HCT116 (cell line): Measurements from ENCODE around the gene PGA4. TPM values are rescaled to one million over a fixed set of nuclear protein-coding genes. Genes with fewer than 3 reads are reported as not detected.

Experiments used
- ATAC-seq: fragments of 200-7000 bp; cut with Tn5 transposase; 2 replicates; pipeline ENCODE4 v1.9.1; 2020; ENCODE audit warnings: mild to moderate bottlenecking, moderate library complexity
- BruUV-seq: library from RNA; stranded (reverse); fragments of 400-500 nt; replicated peaks from 2 replicates; lab custom pipeline; 2021; lab: Mats Ljungman, UMichigan
- CTCF ChIA-PET: fragments of 300-600 bp; sonication (Branson Sonifier 250); formaldehyde crosslinking; loops from one replicate; lab custom pipeline; 2021; ENCODE audit warnings: antibody characterized with exemption; lab: Charles Lee
- POLR2A ChIA-PET: fragments of 300-600, 350-600 bp; sonication (Branson Sonifier 250); formaldehyde crosslinking; loops from one replicate; lab custom pipeline; 2021; ENCODE audit warnings: antibody characterized with exemption; lab: Charles Lee
- RAD21 ChIA-PET, 2 experiments: fragments of 300-600 bp; sonication (Branson Sonifier 250); formaldehyde crosslinking; loops; one replicate each; lab custom pipeline; 2023; ENCODE audit warnings: low total read pairs in 2 of 2; ENCODE audit not compliant: uncharacterized antibody in 2 of 2, unreplicated experiment in 2 of 2, low non-redundant PET in 1 of 2; lab: Charles Lee
- DNase-seq: peaks from one replicate; pipeline ENCODE4 v3.0.0-alpha.2; 2010; ENCODE audit warnings: low read depth, low spot score
- H2AFZ ChIP-seq: fragments of 200-600 bp; shearing (Covaris generic), sonication (generic); 2 replicates; pipeline ENCODE4 v1.6.1; 2017; ENCODE audit warnings: low read depth, mixed run types, mixed read lengths, antibody characterized with exemption, low read length; ENCODE audit not compliant: poor library complexity, severe bottlenecking
- H3K27ac ChIP-seq: 2 replicates; pipeline ENCODE4 v1.5.1; 2012; ENCODE audit warnings: low read depth, low read length
- H3K27me3 ChIP-seq: fragments of 200-600 bp; sonication (generic); 2 replicates; pipeline ENCODE4 v1.6.1; 2016; ENCODE audit warnings: mixed run types, low read length, mixed read lengths; ENCODE audit not compliant: insufficient read depth
- H3K36me3 ChIP-seq, 2 experiments: fragments of 200-500 bp in 1 of 2; fragments of 200-600 bp in 1 of 2; sonication (Bioruptor generic) in 1 of 2; sonication (generic) in 1 of 2; 2 replicates each; pipeline versions ENCODE4 v1.5.1 to v1.6.1; 2014 to 2016; ENCODE audit warnings: low read length in 2 of 2, inconsistent platforms in 1 of 2, mixed read lengths in 1 of 2, mixed run types in 1 of 2; ENCODE audit not compliant: insufficient read depth in 2 of 2, control insufficient read depth in 1 of 2
- H3K4me1 ChIP-seq, 2 experiments: fragments of 200-600 bp in 1 of 2; sonication (generic) in 1 of 2; 2 replicates each; pipeline versions ENCODE4 v1.5.1 to v1.6.1; 2012 to 2017; ENCODE audit warnings: low read length in 2 of 2, inconsistent platforms in 1 of 2, mild to moderate bottlenecking in 1 of 2, mixed read lengths in 1 of 2, mixed run types in 1 of 2, moderate library complexity in 1 of 2; ENCODE audit not compliant: insufficient read depth in 2 of 2, control insufficient read depth in 1 of 2
- H3K4me2 ChIP-seq: fragments of 200-600 bp; sonication (generic); 2 replicates; pipeline ENCODE4 v1.6.1; 2017; ENCODE audit warnings: mixed run types, low read length, mixed read lengths
- H3K4me3 ChIP-seq, 2 experiments: fragments of 200-600 bp in 1 of 2; sonication (generic) in 1 of 2; replicated peaks in 1 of 2; 2 replicates each; pipeline ENCODE4 v1.5.1; 2011 to 2016; ENCODE audit warnings: low read length in 2 of 2, control low read depth in 1 of 2, low read depth in 1 of 2, mild to moderate bottlenecking in 1 of 2, mixed read lengths in 1 of 2, mixed run types in 1 of 2
- H3K79me2 ChIP-seq: fragments of 200-600 bp; sonication (generic); 2 replicates; pipeline ENCODE4 v1.6.1; 2017; ENCODE audit warnings: mild to moderate bottlenecking, mixed run types, low read length, moderate library complexity, mixed read lengths; ENCODE audit not compliant: insufficient read depth
- H3K9ac ChIP-seq: fragments of 200-600 bp; sonication (generic); 2 replicates; pipeline ENCODE4 v1.6.1; 2016; ENCODE audit warnings: low read length, mixed read lengths
- H3K9me2 ChIP-seq: fragments of 200-600 bp; sonication (generic), shearing (Covaris generic); 2 replicates; pipeline ENCODE4 v1.6.1; 2017; ENCODE audit warnings: mixed run types, mild to moderate bottlenecking, moderate library complexity; ENCODE audit not compliant: insufficient read depth
- H3K9me3 ChIP-seq, 2 experiments: fragments of 200-500 bp in 1 of 2; fragments of 200-600 bp in 1 of 2; sonication (Bioruptor generic) in 1 of 2; sonication (generic) in 1 of 2; 2 replicates each; pipeline ENCODE4 v1.6.1; 2014 to 2017; ENCODE audit warnings: low read length in 2 of 2, mixed read lengths in 2 of 2, inconsistent platforms in 1 of 2, low read depth in 1 of 2, mild to moderate bottlenecking in 1 of 2, mixed run types in 1 of 2, moderate library complexity in 1 of 2; ENCODE audit not compliant: control insufficient read depth in 1 of 2, insufficient read depth in 1 of 2
- H4K20me1 ChIP-seq: fragments of 200-600 bp; sonication (generic), shearing (Covaris generic); 2 replicates; pipeline ENCODE4 v1.6.1; 2017; ENCODE audit warnings: mixed run types, mild to moderate bottlenecking, moderate library complexity; ENCODE audit not compliant: insufficient read depth
- EZH2 ChIP-seq: fragments of 200-600 bp; sonication (generic); IDR thresholded peaks from 2 replicates; pipeline ENCODE4 v1.6.1; 2017; ENCODE audit warnings: antibody characterized with exemption, mixed run types
- EZH2phosphoT487 ChIP-seq: fragments of 200-600 bp; IDR thresholded peaks from 2 replicates; pipeline ENCODE4 v1.6.1; 2018; ENCODE audit warnings: antibody characterized with exemption, borderline replicate concordance
- RAD21 ChIP-seq: IDR thresholded peaks from 2 replicates; pipeline ENCODE4 v1.6.1; 2012; ENCODE audit warnings: low read depth, mild to moderate bottlenecking
- YY1 ChIP-seq: IDR thresholded peaks from 2 replicates; pipeline ENCODE4 v1.6.1; 2011; ENCODE audit warnings: low read length, low read depth, moderate library complexity, mild to moderate bottlenecking; ENCODE audit not compliant: insufficient replicate concordance; ENCODE audit errors: extremely low read depth
- ZNF274 ChIP-seq: fragments of 200-500 bp; sonication (Bioruptor generic); IDR thresholded peaks from 2 replicates; pipeline ENCODE4 v1.6.1; 2014; ENCODE audit warnings: mild to moderate bottlenecking, low read depth, low read length, inconsistent platforms
- intact Hi-C: fragments of 100-400 bp; cut with micrococcal nuclease; formaldehyde crosslinking; loops from 2 replicates; pipeline ENCODE4 v1.10.0; 2022
- total RNA-seq: library from RNA; stranded (reverse); gene quantifications from one replicate; pipeline ENCODE4 v1.2.1, GENCODE V29; 2021; ENCODE audit not compliant: unreplicated experiment
- TF ChIP-seq, protein P1 (sequence below): IDR thresholded peaks from 2 replicates; pipeline ENCODE4 v1.6.1; 2011; ENCODE audit warnings: mild to moderate bottlenecking, low read length, moderate library complexity; ENCODE audit not compliant: insufficient replicate concordance; ENCODE audit errors: extremely low read depth
- TF ChIP-seq, protein P2 (sequence below), 3 experiments: fragments of 200-600 bp in 1 of 3; sonication (generic) in 1 of 3; IDR thresholded peaks in 2 of 3; conservative IDR thresholded peaks in 1 of 3; 2 replicates each; pipeline ENCODE4 v1.5.1; 2012 to 2017; ENCODE audit warnings: low read depth in 2 of 3, low read length in 2 of 3, antibody characterized with exemption in 1 of 3, borderline replicate concordance in 1 of 3, control low read depth in 1 of 3, mild to moderate bottlenecking in 1 of 3, mixed read lengths in 1 of 3, mixed run types in 1 of 3, moderate library complexity in 1 of 3; ENCODE audit not compliant: insufficient read depth in 1 of 3

Gene PGA4
- total RNA-seq, 1 experiment from 2014 or later, result not detected

DNA sequence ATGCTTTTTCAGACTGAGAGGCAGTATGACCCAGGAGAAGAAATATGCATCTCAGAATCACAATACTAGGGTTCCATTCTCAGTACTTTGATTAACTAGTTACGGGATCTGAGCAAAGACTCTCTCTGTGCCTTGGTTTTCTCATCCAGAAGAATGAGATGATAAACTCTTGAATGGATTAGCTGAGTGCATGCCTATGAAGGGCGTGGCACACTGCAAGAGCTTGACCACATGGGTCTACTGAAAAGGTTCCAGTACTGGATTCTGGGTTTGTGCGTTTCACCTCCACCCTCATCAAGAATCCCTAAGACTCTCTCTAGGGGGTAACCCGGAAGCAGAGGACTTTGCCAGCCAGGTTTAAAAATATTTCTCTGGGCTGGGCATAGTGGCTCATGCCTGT lies 44.5 kb downstream of the PGA4 start (continued):
- TF ChIP-seq, protein P1, sequence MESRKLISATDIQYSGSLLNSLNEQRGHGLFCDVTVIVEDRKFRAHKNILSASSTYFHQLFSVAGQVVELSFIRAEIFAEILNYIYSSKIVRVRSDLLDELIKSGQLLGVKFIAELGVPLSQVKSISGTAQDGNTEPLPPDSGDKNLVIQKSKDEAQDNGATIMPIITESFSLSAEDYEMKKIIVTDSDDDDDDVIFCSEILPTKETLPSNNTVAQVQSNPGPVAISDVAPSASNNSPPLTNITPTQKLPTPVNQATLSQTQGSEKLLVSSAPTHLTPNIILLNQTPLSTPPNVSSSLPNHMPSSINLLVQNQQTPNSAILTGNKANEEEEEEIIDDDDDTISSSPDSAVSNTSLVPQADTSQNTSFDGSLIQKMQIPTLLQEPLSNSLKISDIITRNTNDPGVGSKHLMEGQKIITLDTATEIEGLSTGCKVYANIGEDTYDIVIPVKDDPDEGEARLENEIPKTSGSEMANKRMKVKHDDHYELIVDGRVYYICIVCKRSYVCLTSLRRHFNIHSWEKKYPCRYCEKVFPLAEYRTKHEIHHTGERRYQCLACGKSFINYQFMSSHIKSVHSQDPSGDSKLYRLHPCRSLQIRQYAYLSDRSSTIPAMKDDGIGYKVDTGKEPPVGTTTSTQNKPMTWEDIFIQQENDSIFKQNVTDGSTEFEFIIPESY, result no peak
- TF ChIP-seq EZH2, result no peak
- TF ChIP-seq RAD21, result no peak
- TF ChIP-seq EZH2phosphoT487, result no peak
- TF ChIP-seq ZNF274, result no peak

DNA sequence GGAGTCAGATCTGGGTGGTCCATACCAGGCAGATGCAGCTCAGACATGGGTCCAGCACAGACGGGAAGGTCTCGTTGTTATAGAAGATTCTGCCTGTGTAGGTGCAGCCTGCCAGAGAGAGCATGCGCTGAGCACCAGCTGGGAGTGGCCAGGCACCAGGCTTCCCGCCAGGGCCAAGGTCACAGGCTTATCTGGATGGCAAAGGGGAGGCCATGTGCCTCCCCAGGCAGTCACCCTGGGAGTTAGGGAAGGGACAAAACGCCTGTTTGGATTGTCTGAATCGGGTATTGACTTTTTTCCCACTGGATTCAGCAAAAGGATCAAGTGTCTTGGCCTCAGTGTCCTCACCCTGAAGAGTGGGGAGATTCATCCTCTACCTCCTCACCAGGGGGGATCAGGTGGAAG lies 45.3 kb downstream of the PGA4 start:
- Histone ChIP-seq H3K4me3 (no peak overlapping the region), H3K4me1 (peaks cover 8 to 15% of the 10 kb centered on the region in 2 experiments), H3K27ac (no peak overlapping the region), H3K9ac (no peak overlapping the region), H3K4me2 (no peak overlapping the region), H3K27me3 (no peaks in the 10 kb centered on the region), H3K9me3 (no peaks in the 10 kb centered on the region), H2AFZ (no peak overlapping the region), H3K79me2 (no peaks in the 10 kb centered on the region), H3K36me3 (no peaks in the 10 kb centered on the region), H3K9me2 (no peaks in the 10 kb centered on the region), H4K20me1 (no peaks in the 10 kb centered on the region)
- peak; percentile 31; the same call in 1 of the 2 replicates for ATAC-seq
- BruUV-seq, result no TSS peak
- DNase-seq, result no peak
- ChIA-PET CTCF (no interaction called here), POLR2A (no interaction called here), RAD21 (no interaction called here)
- TF ChIP-seq YY1 (no peak), EZH2phosphoT487 (no peak)
- TF ChIP-seq, protein P2, sequence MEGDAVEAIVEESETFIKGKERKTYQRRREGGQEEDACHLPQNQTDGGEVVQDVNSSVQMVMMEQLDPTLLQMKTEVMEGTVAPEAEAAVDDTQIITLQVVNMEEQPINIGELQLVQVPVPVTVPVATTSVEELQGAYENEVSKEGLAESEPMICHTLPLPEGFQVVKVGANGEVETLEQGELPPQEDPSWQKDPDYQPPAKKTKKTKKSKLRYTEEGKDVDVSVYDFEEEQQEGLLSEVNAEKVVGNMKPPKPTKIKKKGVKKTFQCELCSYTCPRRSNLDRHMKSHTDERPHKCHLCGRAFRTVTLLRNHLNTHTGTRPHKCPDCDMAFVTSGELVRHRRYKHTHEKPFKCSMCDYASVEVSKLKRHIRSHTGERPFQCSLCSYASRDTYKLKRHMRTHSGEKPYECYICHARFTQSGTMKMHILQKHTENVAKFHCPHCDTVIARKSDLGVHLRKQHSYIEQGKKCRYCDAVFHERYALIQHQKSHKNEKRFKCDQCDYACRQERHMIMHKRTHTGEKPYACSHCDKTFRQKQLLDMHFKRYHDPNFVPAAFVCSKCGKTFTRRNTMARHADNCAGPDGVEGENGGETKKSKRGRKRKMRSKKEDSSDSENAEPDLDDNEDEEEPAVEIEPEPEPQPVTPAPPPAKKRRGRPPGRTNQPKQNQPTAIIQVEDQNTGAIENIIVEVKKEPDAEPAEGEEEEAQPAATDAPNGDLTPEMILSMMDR (IDR thresholded peaks at IDR 0.05 in 2 of 3, conservative IDR thresholded peaks at IDR 0.05 in 1 of 3; ENCODE audit: borderline replicate concordance in 1 of 3, insufficient read depth in 1 of 3, low read depth in 2 of 3, low read length in 2 of 3), result no peak
- intact Hi-C loops, result no loop called here
